Stimulated activated CD8-positive, alpha-beta memory T cell treated with anti-CD3 and anti-CD28 coated beads, Interleukin-15, amount 100 ng/mL, for 4 hours (primary cell): ENCODE data around the gene FLT3LG.
"Not testable (repeated sequence)": the region's sequence is repeated elsewhere in the genome, so short reads cannot be mapped to it uniquely, and the experiment has no call there.

Experiments used
- DNase-seq, 2 donors: peaks; one replicate each; pipeline ENCODE4 v3.0.0-alpha.2; 2020; ENCODE audit warnings: low read depth in 2 of 2

Gene FLT3LG

GRCh38 chr19:49461656-49462055 is 12.4 kb upstream of the FLT3LG start:
- no peak for DNase-seq

- no peak for DNase-seq
Measured at GRCh38 chr19:49462492-49462891, 11.5 kb upstream of the FLT3LG start.

- DNase-seq = no peak
Measured at GRCh38 chr19:49463960-49464740, 9.9 kb upstream of the FLT3LG start.

- no peak for DNase-seq
Measured at GRCh38 chr19:49465371-49465770, 8.6 kb upstream of the FLT3LG start.

- DNase-seq = no peak
Measured at GRCh38 chr19:49468199-49468598, 5.8 kb upstream of the FLT3LG start.

- DNase-seq = peak; percentile 50 to 54
Measured at GRCh38 chr19:49468746-49469447, 5.1 kb upstream of the FLT3LG start.

GRCh38 chr19:49469828-49470614 is 4.0 kb upstream of the FLT3LG start:
- peak; percentile 60 to 68 for DNase-seq

GRCh38 chr19:49470615-49470978 is 3.4 kb upstream of the FLT3LG start:
- DNase-seq = no peak

- no peak for DNase-seq
Measured at GRCh38 chr19:49472936-49473335, 1.1 kb upstream of the FLT3LG start.

- DNase-seq = not testable (repeated sequence)
Measured at GRCh38 chr19:49473501-49473867, 531 bp upstream of the FLT3LG start.

GRCh38 chr19:49474542-49474924 is 518 bp downstream of the FLT3LG start:
- DNase-seq = no peak

- DNase-seq = no peak
Measured at GRCh38 chr19:49475191-49475917, 1.3 kb downstream of the FLT3LG start.

- no peak for DNase-seq
Measured at GRCh38 chr19:49475995-49476880, 2.2 kb downstream of the FLT3LG start.

- no peak for DNase-seq
Measured at GRCh38 chr19:49479975-49480628, 6.1 kb downstream of the FLT3LG start.

- no peak for DNase-seq
Measured at GRCh38 chr19:49481020-49481683, 7.1 kb downstream of the FLT3LG start.

GRCh38 chr19:49486232-49486631 is 12.2 kb downstream of the FLT3LG start:
- no peak for DNase-seq

- DNase-seq = no peak
Measured at GRCh38 chr19:49486710-49487276, 12.8 kb downstream of the FLT3LG start.

- peak; percentile 99 for DNase-seq
Measured at GRCh38 chr19:49487277-49488045, 13.4 kb downstream of the FLT3LG start, which contains the start of gene RPL13A. RPL13A (plus strand) TSS chr19:49487608; CDS start chr19:49487630, 22 bp downstream.
